WERI-Rb-1 (cell line): Measurements from ENCODE around the gene WDR74.
"Not testable (repeated sequence)": the region's sequence is repeated elsewhere in the genome, so short reads cannot be mapped to it uniquely, and the experiment has no call there.

Source experiments
- DNase-seq: peaks from one replicate; pipeline ENCODE4 v3.0.0-alpha.2; 2020
- H3K27ac ChIP-seq: fragments of 250-450 bp; sonication (Bioruptor Pico); 2 replicates; pipeline ENCODE4 v1.5.1; 2020; ENCODE audit warnings: mild to moderate bottlenecking, moderate library complexity
- H3K27me3 ChIP-seq: fragments of 250-450 bp; sonication (Bioruptor Pico); 2 replicates; pipeline ENCODE4 v1.5.1; 2021; ENCODE audit warnings: mild to moderate bottlenecking, low read depth, moderate library complexity; ENCODE audit not compliant: insufficient read depth, severe bottlenecking
- H3K36me3 ChIP-seq: fragments of 250-450 bp; sonication (Bioruptor Pico); 2 replicates; pipeline ENCODE4 v1.5.1; 2020; ENCODE audit warnings: mild to moderate bottlenecking, moderate library complexity
- H3K4me3 ChIP-seq: 2 replicates; pipeline ENCODE4 v1.5.1; 2011; ENCODE audit warnings: low read depth, mild to moderate bottlenecking, control low read depth, low read length
- H3K9me3 ChIP-seq: fragments of 250-450 bp; sonication (Bioruptor Pico); 2 replicates; pipeline ENCODE4 v1.5.1; 2021; ENCODE audit warnings: mild to moderate bottlenecking, moderate library complexity; ENCODE audit not compliant: severe bottlenecking
- CTCF ChIP-seq: IDR thresholded peaks from 2 replicates; pipeline ENCODE4 v1.5.1; 2011; ENCODE audit warnings: low read depth, mild to moderate bottlenecking, control low read depth, inconsistent platforms, low read length

The WDR74 gene

GRCh38 chr11:62863687-62864335, 24.4 kb upstream of the WDR74 start:
- no peak for TF ChIP-seq CTCF
- H3K9me3 ChIP-seq: no peaks in the 10 kb centered on the region
- DNase-seq: no peak
- no peak overlapping the region for H3K27ac ChIP-seq
- H3K27me3 ChIP-seq: no peaks in the 10 kb centered on the region
- H3K36me3 ChIP-seq: peaks cover 51% of the 10 kb centered on the region
- no peak overlapping the region for H3K4me3 ChIP-seq

- H3K9me3 ChIP-seq, H3K4me3 ChIP-seq, H3K27me3 ChIP-seq: not testable (repeated sequence)
- Histone ChIP-seq H3K36me3 (peaks cover 41% of the 10 kb centered on the region), H3K27ac (peak overlapping the region; percentile 92)
- DNase-seq: peak; percentile 54
Observed at GRCh38 chr11:62861564-62862192, 22.3 kb upstream of the WDR74 start.

DNA sequence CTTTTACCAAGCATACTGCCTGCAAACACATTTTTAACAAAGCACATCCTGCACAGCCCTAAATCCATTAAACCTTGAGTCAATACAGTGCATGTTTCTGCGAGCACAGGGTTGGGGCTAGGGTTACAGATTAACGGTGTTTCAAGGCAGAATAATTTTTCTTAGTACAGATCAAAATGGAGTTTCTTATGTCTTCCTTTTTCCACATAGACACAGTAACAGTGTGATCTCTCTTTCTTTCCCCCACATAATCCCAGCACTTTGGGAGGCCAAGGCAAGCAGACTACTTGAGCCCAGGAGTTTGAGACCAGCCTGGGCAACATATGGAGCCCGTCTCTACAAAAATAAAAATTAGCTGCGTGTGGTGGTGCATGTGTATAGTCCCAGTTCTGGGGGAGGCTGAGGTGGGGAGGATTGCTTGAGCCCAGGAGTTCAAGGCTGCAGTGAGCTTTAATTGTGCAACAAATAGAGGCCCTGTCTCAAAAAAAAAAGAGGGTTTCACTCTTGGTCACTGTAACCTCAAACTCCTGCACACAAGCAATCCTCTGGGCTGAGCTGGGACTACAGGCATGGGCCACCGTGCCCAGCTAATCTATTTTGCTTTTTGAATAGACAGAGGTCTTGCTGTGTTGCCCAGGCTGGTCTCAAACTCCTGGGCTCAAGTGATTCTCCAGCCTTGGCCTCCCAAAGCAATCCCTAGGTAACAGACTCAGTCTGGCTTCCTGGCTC, 21.6 kb upstream of the WDR74 start:
- Histone ChIP-seq H3K4me3 (0 out of 2 replicates have a peak overlapping the region, but pooled peaks have one; percentile 5), H3K27me3 (no peaks in the 10 kb centered on the region), H3K36me3 (peaks cover 35% of the 10 kb centered on the region), H3K9me3 (no peaks in the 10 kb centered on the region), H3K27ac (peak overlapping the region; percentile 92)
- DNase-seq: no peak
- TF ChIP-seq CTCF: no peak

DNA sequence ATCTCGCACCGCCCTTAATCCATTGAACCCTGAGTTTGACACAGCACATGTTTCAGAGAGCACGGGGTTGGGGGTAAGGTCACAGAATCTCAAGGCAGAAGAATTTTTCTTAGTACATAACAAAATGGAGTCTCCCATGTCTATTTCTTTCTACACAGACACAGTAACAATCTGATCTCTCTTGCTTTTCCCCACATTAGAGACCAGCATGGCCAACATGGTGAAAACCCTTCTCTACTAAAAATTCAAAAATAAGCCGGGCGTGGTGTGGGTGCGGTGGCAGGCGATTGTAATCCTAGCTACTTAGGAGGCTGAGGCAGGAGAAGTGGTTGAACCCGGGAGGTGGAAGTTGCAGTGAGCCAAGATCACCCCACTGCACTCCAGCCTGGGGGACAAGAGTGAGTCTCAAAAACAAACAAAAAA, 19.9 kb upstream of the WDR74 start:
- peak overlapping the region; percentile 92 for H3K27ac ChIP-seq
- peaks cover 39% of the 10 kb centered on the region for H3K36me3 ChIP-seq
- DNase-seq, H3K9me3 ChIP-seq, H3K4me3 ChIP-seq, H3K27me3 ChIP-seq: not testable (repeated sequence)

GRCh38 chr11:62858201-62858600, 18.8 kb upstream of the WDR74 start:
- peaks cover 48% of the 10 kb centered on the region for H3K36me3 ChIP-seq
- no peak for DNase-seq
- H3K27me3 ChIP-seq: no peaks in the 10 kb centered on the region
- no peak for TF ChIP-seq CTCF
- H3K27ac ChIP-seq: peak overlapping the region; percentile 92
- H3K4me3 ChIP-seq: peak overlapping the region; percentile 91
- H3K9me3 ChIP-seq: no peaks in the 10 kb centered on the region

DNA sequence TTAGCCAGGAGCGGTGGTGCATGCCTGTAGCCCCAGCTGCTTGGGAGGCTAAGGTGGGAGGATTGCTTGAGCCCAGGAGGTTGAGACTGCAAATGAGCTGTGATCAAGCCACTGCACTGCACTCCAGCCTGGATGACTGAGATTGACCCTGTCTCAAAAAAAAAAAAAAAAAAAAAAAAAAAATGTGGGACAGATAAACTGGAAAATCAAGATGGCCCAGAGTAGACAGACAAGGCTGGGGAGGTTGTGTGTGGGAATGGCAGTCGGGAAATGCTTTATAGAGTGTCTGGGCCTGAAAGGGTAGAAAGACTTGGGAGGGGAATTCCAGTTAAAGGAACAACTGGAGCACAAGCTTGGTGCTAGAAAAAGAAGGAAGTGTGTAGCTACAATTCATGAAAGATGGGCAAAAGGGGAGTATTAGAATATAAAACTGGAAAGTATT, 18.2 kb upstream of the WDR74 start:
- Histone ChIP-seq H3K27ac (peak overlapping the region; percentile 92), H3K9me3 (no peaks in the 10 kb centered on the region), H3K4me3 (peak overlapping the region; percentile 91), H3K27me3 (no peaks in the 10 kb centered on the region), H3K36me3 (peaks cover 49% of the 10 kb centered on the region)
- no peak for TF ChIP-seq CTCF
- no peak for DNase-seq
